ENCODE results near the gene LRP1-AS.

- TF ChIP-seq CTCF (IDR thresholded peaks at IDR 0.05) = no peak
- no peak for TF ChIP-seq POLR2A (IDR thresholded peaks at IDR 0.05)
These were observed 4.7 kb downstream of the LRP1-AS start for GRCh38 chr12:57142727-57143126.

Data from stomach (tissue), 4 donors.